Measurements from ENCODE around the gene SKP1. TPM values are rescaled to one million over a fixed set of nuclear protein-coding genes. Genes with fewer than 3 reads are reported as not detected.

Gene SKP1
- total and polyA plus RNA-seq, 9 of the 15 experiments (the other 6 are each of a cell fraction or from before 2014, with no cell fraction given) = 301 to 2,109 (median 639) TPM

DNA sequence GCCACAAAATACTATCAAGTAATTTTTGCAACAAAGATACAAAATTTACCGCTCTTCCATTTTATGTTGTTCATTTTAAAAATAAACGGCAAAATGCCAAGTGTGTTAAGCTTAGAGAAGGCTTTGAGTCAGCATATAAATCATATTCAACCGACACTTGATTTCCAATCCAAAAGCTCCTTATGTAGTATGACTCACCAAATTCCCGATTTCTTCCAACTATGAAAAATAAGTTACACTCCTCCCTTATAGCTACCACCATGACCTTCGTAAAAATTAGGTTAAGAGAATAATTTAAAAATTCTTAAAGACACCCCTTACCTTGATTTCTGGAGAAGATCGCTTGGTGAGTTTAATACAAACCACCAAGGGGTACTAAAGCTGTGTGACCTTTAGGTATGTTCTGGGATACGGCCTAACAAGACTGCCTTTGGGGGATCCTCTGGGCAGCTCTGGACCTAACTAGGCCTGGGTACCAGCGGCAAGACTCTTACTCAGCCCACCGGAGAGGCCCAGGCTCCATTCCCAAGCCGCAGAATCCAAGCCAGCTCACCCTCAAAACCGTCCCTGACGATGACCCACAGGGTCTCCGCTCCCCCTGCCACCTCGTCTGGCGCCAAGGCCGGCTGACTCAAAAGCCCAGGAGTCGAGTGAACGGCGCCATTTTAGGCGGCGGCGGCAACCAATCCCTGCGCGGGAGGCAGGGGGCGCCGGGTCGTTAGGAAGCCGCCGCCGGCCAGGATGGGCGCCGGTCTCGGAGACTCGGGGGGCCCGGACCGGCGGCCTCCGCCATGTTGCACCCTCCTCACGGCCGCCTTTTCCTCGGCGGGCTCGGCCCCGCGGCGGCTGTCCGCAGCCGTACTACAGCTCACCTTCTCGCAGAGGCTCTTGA is 48.4 kb upstream of the SKP1 start (continued):
- TF ChIP-seq TAF9B (IDR thresholded peaks at IDR 0.05; ENCODE audit: partially characterized antibody) (peak; percentile 36), BRCA1 (IDR thresholded peaks at IDR 0.05) (no peak), BRCA1 (CRISPR knock-in tag; IDR thresholded peaks at IDR 0.05) (0 out of 2 replicates have a peak, but pooled peaks have one; percentile 33), ZNF436 (CRISPR knock-in tag; IDR thresholded peaks at IDR 0.05) (no peak), TRIM24 (IDR thresholded peaks at IDR 0.05) (no peak), SMAD4 (CRISPR knock-in tag; conservative IDR thresholded peaks at IDR 0.05) (0 out of 2 replicates have a peak, but pooled peaks have one; percentile 55), NCOR1 (IDR thresholded peaks at IDR 0.05) (0 out of 2 replicates have a peak, but pooled peaks have one; percentile 6), REST (IDR thresholded peaks at IDR 0.05; ENCODE audit: borderline replicate concordance) (peak; percentile 29; the same call in 1 of the 2 replicates), REST (CRISPR knock-in tag; IDR thresholded peaks at IDR 0.05; ENCODE audit: low read depth) (no peak; the same call in 1 of the 2 replicates), MTA3 (IDR thresholded peaks at IDR 0.05; ENCODE audit: borderline replicate concordance) (peak; percentile 45; the same call in 1 of the 2 replicates), U2AF2 (optimal IDR thresholded peaks at IDR 0.05; ENCODE audit: low read depth, low read length) (no peak), ZBTB7A (IDR thresholded peaks at IDR 0.05; ENCODE audit: borderline replicate concordance, control insufficient read depth, low read depth, low read length) (peak; percentile 80), E2F5 (CRISPR knock-in tag; IDR thresholded peaks at IDR 0.05) (0 out of 2 replicates have a peak, but pooled peaks have one; percentile 6), TBP (optimal IDR thresholded peaks at IDR 0.05; ENCODE audit: low read depth, low read length) (peak; percentile 66), JUND (IDR thresholded peaks at IDR 0.05; ENCODE audit: borderline replicate concordance, low read depth, low read length) (peak; percentile 30; the same call in 1 of the 2 replicates), JUND (tag; IDR thresholded peaks at IDR 0.05; ENCODE audit: borderline replicate concordance, low read depth, low read length) (no peak)
- TF ChIP-seq, protein P1, sequence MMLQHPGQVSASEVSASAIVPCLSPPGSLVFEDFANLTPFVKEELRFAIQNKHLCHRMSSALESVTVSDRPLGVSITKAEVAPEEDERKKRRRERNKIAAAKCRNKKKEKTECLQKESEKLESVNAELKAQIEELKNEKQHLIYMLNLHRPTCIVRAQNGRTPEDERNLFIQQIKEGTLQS (IDR thresholded peaks at IDR 0.05) = peak; percentile 71
- TF ChIP-seq, protein P1 (CRISPR knock-in tag; conservative IDR thresholded peaks at IDR 0.05) = 0 out of 2 replicates have a peak, but pooled peaks have one; percentile 18

All from K562 (cell line).